NOMO-1 treated with dmso at 0.1 percent for 144 hours (cell line): Measurements from ENCODE around the gene MNX1.

ENCODE experiments used
- DNase-seq: peaks from one replicate; lab custom pipeline; 2025; ENCODE audit not compliant: unreplicated experiment; lab: John Stamatoyannopoulos, UW

MNX1 gene

GRCh38 chr7:157003756-157004520, 6.5 kb downstream of the MNX1 start:
- DNase-seq: no peak

DNA sequence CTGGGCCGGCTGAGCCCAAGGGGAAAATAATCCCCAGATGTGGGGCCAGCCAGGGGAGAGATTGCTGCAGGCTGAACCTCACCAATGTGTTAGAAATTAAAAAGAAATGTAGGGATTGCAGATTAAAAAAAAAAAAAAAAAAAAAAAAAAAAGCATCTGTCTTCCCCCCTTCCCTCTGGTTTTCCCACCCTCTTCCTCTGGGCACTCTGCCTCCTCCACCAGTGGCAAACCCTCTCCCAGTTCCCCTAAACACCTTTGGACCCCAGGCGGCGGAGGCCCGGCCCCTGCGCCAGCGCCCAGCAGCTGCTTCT, 7.1 kb downstream of the MNX1 start:
- no peak for DNase-seq

GRCh38 chr7:157002819-157003421, 7.5 kb downstream of the MNX1 start:
- no peak for DNase-seq

DNA sequence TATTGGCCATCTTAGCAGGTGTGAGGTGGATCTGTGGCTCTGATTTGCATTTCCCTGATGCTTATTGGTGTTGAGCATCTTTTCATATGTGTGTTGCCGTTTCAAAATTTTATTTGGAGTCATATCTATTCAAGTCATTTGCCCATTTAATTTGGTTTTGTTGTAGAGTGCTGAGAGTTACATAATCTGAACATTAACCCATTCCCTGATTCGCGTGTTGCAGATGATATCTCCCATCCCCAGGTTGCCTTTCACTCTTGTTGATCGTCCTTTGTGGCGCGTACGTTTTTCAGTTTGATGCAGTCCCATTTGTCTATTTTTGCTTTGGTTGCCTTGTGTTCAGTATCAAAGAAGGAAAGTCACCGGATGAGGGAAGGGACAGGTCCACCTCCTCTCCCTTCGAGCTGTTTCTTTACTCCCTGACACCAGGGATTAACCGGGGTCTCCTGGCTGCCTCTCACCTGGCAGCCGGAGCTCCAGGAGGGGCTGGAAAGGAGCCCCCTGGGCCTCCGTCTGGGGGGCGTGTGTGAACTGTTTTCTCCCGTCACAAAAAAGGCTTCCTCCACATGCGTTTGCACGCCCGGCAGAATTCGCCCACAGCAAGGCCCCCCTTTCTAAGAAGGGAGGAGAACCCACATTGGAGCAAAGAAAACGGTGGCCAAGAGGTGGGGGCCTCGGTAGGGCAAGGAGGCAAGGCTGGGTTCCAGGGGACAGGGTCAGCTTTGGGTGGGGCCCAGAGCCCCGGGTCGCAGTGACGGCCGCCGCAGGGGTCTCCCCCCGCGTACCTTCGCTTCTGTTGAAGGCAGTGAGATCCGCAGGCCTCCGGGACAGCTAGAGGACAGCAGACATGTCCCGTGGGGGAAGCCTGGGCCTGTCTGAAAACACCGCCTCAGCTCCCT, 8.3 kb downstream of the MNX1 start:
- no peak for DNase-seq

GRCh38 chr7:157000741-157001653, 9.5 kb downstream of the MNX1 start:
- DNase-seq: no peak

DNA sequence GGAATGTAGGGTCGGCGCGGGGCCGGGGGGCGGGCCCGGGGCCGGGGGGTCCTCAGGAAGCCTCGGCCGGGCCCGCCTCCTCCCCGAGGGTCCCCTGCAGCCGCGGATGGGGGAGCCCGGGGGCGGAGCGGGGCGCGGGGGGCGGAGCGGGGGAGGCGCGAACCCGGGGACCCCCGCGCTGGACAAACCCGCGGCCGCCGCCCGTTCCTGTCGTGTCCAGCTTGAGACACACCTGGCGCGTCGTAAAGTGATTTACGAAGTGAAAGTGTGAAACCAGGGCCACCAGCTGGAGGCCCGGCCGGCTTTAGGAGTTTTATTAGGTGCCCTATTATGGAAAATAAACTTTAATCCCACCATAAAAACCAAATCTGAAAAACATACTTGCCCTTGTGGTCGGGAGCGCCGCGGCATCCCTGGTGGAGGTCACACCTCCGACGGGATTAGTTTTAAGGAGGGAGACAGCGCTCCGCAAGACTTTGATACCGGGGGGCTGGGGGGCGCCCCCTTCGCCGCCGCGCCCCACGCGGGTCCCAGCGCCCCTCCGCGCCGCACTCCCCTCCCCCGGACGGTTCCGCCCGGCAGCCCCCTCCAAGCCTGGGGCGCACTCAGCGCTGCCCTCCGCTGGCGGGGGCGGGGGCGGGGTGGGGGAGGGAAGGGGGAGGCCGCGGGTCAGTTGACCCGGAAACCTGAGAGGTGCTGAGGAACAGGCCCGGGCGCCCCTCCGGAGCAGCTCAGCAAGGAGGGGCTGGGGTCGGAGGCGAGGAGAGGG, 10.3 kb downstream of the MNX1 start:
- no peak for DNase-seq

- no peak for DNase-seq
Observed at GRCh38 chr7:156998988-156999957, 11.2 kb downstream of the MNX1 start.

GRCh38 chr7:156994417-156994816, 16.0 kb downstream of the MNX1 start:
- DNase-seq: no peak

GRCh38 chr7:156993925-156994235, 16.6 kb downstream of the MNX1 start:
- no peak for DNase-seq

DNA sequence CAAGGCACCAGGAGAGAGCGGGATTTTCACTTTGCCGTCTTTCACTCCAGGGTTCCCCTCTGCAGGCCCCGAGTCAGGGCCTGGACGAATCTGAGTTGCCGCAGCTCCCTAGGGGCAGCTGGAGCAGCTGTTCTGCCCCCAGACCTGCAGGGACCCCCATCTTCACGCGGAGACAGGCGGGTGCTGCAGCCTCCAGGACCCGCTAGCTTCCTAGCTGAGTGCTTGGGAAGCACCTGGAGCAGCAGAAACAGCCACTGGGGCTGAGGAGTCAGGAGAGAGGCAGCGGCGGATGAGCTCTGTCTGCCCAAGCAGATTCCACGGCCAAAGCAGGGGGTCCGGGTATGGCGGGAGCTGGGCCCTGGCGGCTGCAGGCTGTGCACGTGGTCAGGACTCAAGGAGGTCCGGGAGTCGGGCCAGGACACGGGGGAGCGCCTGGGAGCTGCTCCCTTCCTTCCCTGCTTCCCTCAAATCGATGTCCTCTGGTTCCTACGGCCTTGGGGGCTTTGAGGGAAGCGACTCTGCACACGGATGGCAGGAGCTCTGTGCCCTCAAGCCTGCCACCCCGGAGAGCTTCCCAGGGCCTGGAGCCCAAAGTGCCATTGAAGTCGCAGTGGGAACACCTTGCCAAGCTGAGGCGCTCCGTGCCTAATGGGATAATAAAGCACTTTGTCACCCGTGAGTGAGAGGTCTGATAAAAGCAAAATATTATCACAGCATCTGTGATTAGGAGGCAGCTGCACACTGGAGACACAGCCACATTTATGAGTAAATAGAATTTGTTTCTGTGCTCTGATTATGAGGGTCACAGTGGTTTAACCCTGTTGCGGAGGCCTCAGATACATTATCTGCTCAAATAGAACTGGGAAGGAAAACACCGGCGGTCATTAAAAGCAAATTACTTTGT, 17.2 kb downstream of the MNX1 start:
- DNase-seq: no peak

DNA sequence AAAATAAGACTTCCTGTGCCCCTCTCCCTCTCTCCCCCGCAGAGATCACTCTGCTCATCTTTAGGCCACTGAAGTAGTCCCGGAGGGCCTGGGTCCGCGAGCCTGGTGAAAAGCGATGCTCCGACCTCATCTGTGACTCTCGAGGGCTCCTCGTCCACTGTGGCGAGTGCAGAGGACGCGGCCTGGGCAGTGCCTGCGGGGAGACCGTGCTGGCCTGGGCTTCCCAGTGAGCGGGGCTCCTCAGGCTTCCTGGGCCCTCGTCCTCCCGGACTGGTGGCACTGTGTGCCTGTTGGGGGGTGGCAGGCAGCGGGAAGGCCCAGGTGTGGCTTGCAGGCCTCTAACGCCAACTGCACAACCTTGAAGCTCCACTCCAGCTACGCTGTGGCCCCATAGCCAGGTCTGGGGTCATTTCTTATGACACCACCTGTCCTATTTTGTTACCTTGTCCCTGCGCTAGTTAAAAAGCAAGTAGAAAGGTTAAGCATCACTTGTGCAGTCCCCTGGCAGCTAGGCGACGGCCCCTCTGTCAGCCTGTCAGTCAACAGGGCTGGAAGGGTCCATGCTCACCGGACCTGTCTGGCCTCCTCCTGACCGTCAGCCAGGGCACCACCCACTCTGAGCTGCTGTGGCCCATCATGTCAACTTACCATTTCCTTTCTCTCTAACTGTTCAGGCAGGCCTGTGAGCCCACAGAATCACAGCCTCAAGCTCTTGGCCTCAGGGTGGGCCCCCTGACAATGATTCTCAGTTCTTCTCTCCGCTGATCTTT, 20.5 kb downstream of the MNX1 start:
- DNase-seq: no peak

GRCh38 chr7:156988343-156989185, 21.9 kb downstream of the MNX1 start:
- DNase-seq: no peak

DNA sequence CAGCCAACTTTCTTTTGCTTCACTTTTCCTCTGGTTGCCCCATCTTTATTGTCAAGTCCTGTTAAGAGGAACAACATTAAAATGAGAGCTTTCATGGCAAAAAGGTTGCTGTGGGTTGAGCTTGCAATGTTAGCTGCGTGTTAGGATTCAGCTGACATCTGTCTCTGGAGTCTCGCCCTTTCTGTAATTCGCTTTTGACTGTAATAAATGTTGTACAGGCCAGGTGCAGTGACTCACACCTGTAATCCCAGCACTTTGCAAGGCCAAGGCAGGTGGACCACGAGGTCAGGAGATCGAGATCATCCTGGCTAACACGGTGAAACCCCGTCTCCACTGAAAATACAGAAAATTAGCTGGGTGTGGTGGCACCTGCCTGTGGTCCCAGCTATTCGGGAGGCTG, 24.1 kb downstream of the MNX1 start:
- no peak for DNase-seq

- no peak for DNase-seq
Observed at GRCh38 chr7:156985101-156985992, 25.1 kb downstream of the MNX1 start.

- DNase-seq: no peak
Observed at GRCh38 chr7:156984174-156984891, 26.1 kb downstream of the MNX1 start.
